SK-N-SH (cell line): ENCODE results near the gene CETN3. TPM values are rescaled to one million over a fixed set of nuclear protein-coding genes. Genes with fewer than 3 reads are reported as not detected.

Source experiments
- CTCF ChIA-PET: fragments of 300-600, 350-600 bp; formaldehyde crosslinking; extraction: SDS; loops from one replicate; lab custom pipeline; 2021; lab: Yijun Ruan, JAX
- POLR2A ChIA-PET: fragments of 350-600 bp; sonication (Branson Sonifier 250); formaldehyde crosslinking; extraction: SDS; loops from one replicate; lab custom pipeline; 2020; ENCODE audit warnings: antibody characterized with exemption, inconsistent platforms; lab: Yijun Ruan, JAX
- DNase-seq: peaks from one replicate; pipeline ENCODE4 v3.0.0; 2012
- H2AFZ ChIP-seq: fragments of 200-600 bp; sonication (generic); 2 replicates; pipeline ENCODE4 v1.8.1; 2016; ENCODE audit warnings: antibody characterized with exemption, mild to moderate bottlenecking, low read depth
- H3F3A ChIP-seq: fragments of 200-600 bp; sonication (generic); replicated peaks from 2 replicates; pipeline ENCODE3; 2016; ENCODE audit warnings: antibody characterized with exemption, mild to moderate bottlenecking; ENCODE audit not compliant: insufficient read depth
- H3K27ac ChIP-seq, 2 experiments: fragments of 200-500 bp in 1 of 2; fragments of 200-600 bp in 1 of 2; sonication (Bioruptor generic) in 1 of 2; sonication (generic), shearing (Covaris generic) in 1 of 2; 2 replicates each; pipeline versions ENCODE4 v1.5.1 to v1.6.1; 2014 to 2016; ENCODE audit warnings: low read depth in 2 of 2, inconsistent platforms in 1 of 2, low read length in 1 of 2, mild to moderate bottlenecking in 1 of 2, mixed read lengths in 1 of 2
- H3K27me3 ChIP-seq: fragments of 200-600 bp; sonication (generic), shearing (Covaris generic); 2 replicates; pipeline ENCODE4 v1.6.1; 2016; ENCODE audit warnings: mixed run types; ENCODE audit not compliant: insufficient read depth
- H3K36me3 ChIP-seq, 2 experiments: fragments of 200-500 bp in 1 of 2; fragments of 200-600 bp in 1 of 2; sonication (Bioruptor generic) in 1 of 2; sonication (generic) in 1 of 2; replicated peaks in 1 of 2; 2 replicates each; pipeline versions ENCODE3 to v1.5.1; 2014 to 2016; ENCODE audit warnings: low read length in 1 of 2, mild to moderate bottlenecking in 1 of 2; ENCODE audit not compliant: insufficient read depth in 2 of 2, control insufficient read depth in 1 of 2
- H3K4me1 ChIP-seq, 2 experiments: fragments of 200-500 bp in 1 of 2; fragments of 200-600 bp in 1 of 2; sonication (Bioruptor generic) in 1 of 2; sonication (generic), shearing (Covaris generic) in 1 of 2; 2 replicates each; pipeline versions ENCODE4 v1.5.1 to v1.6.1; 2014 to 2016; ENCODE audit warnings: low read depth in 1 of 2, low read length in 1 of 2, mixed run types in 1 of 2; ENCODE audit not compliant: insufficient read depth in 2 of 2, control insufficient read depth in 1 of 2
- H3K4me2 ChIP-seq: fragments of 200-600 bp; sonication (generic), shearing (Covaris generic); 2 replicates; pipeline ENCODE4 v1.6.1; 2017; ENCODE audit warnings: mixed run types
- H3K4me3 ChIP-seq, 2 experiments: fragments of 200-500 bp in 1 of 2; fragments of 200-600 bp in 1 of 2; sonication (Bioruptor generic) in 1 of 2; sonication (generic), shearing (Covaris generic) in 1 of 2; 2 replicates each; pipeline versions ENCODE4 v1.5.1 to v1.8.1; 2014 to 2016; ENCODE audit warnings: low read depth in 2 of 2, inconsistent platforms in 1 of 2, low read length in 1 of 2, mild to moderate bottlenecking in 1 of 2, mixed read lengths in 1 of 2, moderate library complexity in 1 of 2
- H3K79me2 ChIP-seq: fragments of 200-600 bp; sonication (generic); 2 replicates; pipeline ENCODE4 v1.8.1; 2017; ENCODE audit warnings: mild to moderate bottlenecking; ENCODE audit not compliant: insufficient read depth
- H3K9ac ChIP-seq: fragments of 200-600 bp; sonication (generic); 2 replicates; pipeline ENCODE4 v1.6.1; 2017; ENCODE audit warnings: mixed run types
- H3K9me2 ChIP-seq: fragments of 200-600 bp; sonication (generic); 2 replicates; pipeline ENCODE4 v1.6.1; 2017; ENCODE audit warnings: mixed run types
- H3K9me3 ChIP-seq: fragments of 200-600 bp; sonication (generic); 2 replicates; pipeline ENCODE4 v1.6.1; 2017; ENCODE audit warnings: mixed run types, mild to moderate bottlenecking, moderate library complexity
- H4K20me1 ChIP-seq: fragments of 200-600 bp; sonication (generic); 2 replicates; pipeline ENCODE4 v1.6.1; 2017; ENCODE audit warnings: mild to moderate bottlenecking, mixed run types; ENCODE audit not compliant: insufficient read depth
- CHD2 ChIP-seq: fragments of 150-350 bp; IDR thresholded peaks from 2 replicates; pipeline ENCODE4 v1.6.1; 2018; ENCODE audit warnings: low read length; ENCODE audit not compliant: partially characterized antibody
- FOSL2 ChIP-seq: IDR thresholded peaks from 2 replicates; pipeline ENCODE4 v1.4.0; 2012; ENCODE audit warnings: low read depth, mild to moderate bottlenecking, moderate library complexity, borderline replicate concordance
- FOXJ3 ChIP-seq: sonication (generic); formaldehyde crosslinking; IDR thresholded peaks from 2 replicates; pipeline ENCODE4 v1.5.1; 2020; ENCODE audit warnings: mild to moderate bottlenecking, missing genetic modification reagents
- FOXM1 ChIP-seq: IDR thresholded peaks from 2 replicates; pipeline ENCODE4 v1.4.0; 2012; ENCODE audit warnings: low read depth, mild to moderate bottlenecking
- IRF3 ChIP-seq: fragments of 150-350 bp; IDR thresholded peaks from 2 replicates; pipeline ENCODE4 v1.6.1; 2016; ENCODE audit warnings: mild to moderate bottlenecking, low read depth, low read length
- MXI1 ChIP-seq: IDR thresholded peaks from 2 replicates; pipeline ENCODE4 v1.6.1; 2012; ENCODE audit warnings: mild to moderate bottlenecking, low read depth, low read length, improper control_type of control experiment
- NFIC ChIP-seq: IDR thresholded peaks from 2 replicates; pipeline ENCODE4 v1.4.0; 2012; ENCODE audit warnings: borderline replicate concordance
- NRF1 ChIP-seq: IDR thresholded peaks from 2 replicates; pipeline ENCODE4 v1.6.1; 2012; ENCODE audit warnings: low read depth, mild to moderate bottlenecking, low read length
- PBX3 ChIP-seq: IDR thresholded peaks from 2 replicates; pipeline ENCODE4; 2012
- RAD21 ChIP-seq: IDR thresholded peaks from 2 replicates; pipeline ENCODE4 v1.6.1; 2012; ENCODE audit warnings: mild to moderate bottlenecking, low read length
- RFX5 ChIP-seq: IDR thresholded peaks from 2 replicates; pipeline ENCODE4 v1.6.1; 2012; ENCODE audit warnings: mild to moderate bottlenecking, improper control_type of control experiment, low read length
- SMC3 ChIP-seq: IDR thresholded peaks from 2 replicates; pipeline ENCODE4 v1.6.1; 2012; ENCODE audit warnings: low read depth, low read length, improper control_type of control experiment
- TAF1 ChIP-seq: IDR thresholded peaks from 2 replicates; pipeline ENCODE4 v1.6.1; 2012; ENCODE audit warnings: low read depth, mild to moderate bottlenecking, low read length, moderate library complexity, borderline replicate concordance
- TCF12 ChIP-seq: IDR thresholded peaks from 2 replicates; pipeline ENCODE4 v1.4.0; 2012
- TEAD4 ChIP-seq: IDR thresholded peaks from 2 replicates; pipeline ENCODE4 v1.4.0; 2012; ENCODE audit warnings: mild to moderate bottlenecking, borderline replicate concordance; ENCODE audit not compliant: insufficient read depth
- USF1 ChIP-seq: IDR thresholded peaks from 2 replicates; pipeline ENCODE4 v1.4.0; 2012; ENCODE audit warnings: low read depth, borderline replicate concordance
- ZBTB33 ChIP-seq: IDR thresholded peaks from 2 replicates; pipeline ENCODE4 v1.4.0; 2012; ENCODE audit warnings: low read depth, borderline replicate concordance
- WGBS: methylation state at CpG from one replicate; pipeline ENCODE4 v1.1.6; 2017; ENCODE audit warnings: low lambda C conversion rate; 5-methylcytosine and 5-hydroxymethylcytosine counted together
- polyA plus RNA-seq, 3 experiments: library from polyadenylated mRNA; depleted of rRNA; stranded (reverse); fragments of >200 nt; gene quantifications; 2 replicates each; pipeline ENCODE4 v1.2.3, GENCODE V29; 2012

The CETN3 gene
- polyA plus RNA-seq, 1 of the 3 experiments (the other 2 are of a cell fraction): 3.6 TPM

GRCh38 chr5:90409318-90410177, at the start of gene CETN3 (continued):
- TF ChIP-seq FOXJ3 (CRISPR knock-in tag) (no peak), FOXM1 (no peak), TEAD4 (no peak), RFX5 (peak; percentile 10; the same call in 1 of the 2 replicates), RAD21 (no peak), TAF1 (peak; percentile 92), ZBTB33 (peak; percentile 93), NRF1 (no peak), PBX3 (peak; percentile 91), SMC3 (no peak)
- TF ChIP-seq, all 33 proteins: peak for 13

GRCh38 chr5:90446961-90447360, 37.4 kb upstream of the CETN3 start:
- ChIA-PET POLR2A (no interaction called here), CTCF (interaction anchor here (1.7 kb wide), 1 partner anchor 83 kb away, joined by 5 read pairs; the partner anchor contains the start of gene LYSMD3)
- no peaks in the 10 kb centered on the region for H3K36me3 ChIP-seq
- no peak overlapping the region for H3K4me3 ChIP-seq
- H3F3A ChIP-seq: peaks cover 2% of the 10 kb centered on the region
- H3K27ac ChIP-seq: no peak overlapping the region
- no peaks in the 10 kb centered on the region for H3K9me3 ChIP-seq
- DNase-seq: no peak
- no peaks in the 10 kb centered on the region for H3K9me2 ChIP-seq
- no peaks in the 10 kb centered on the region for H3K27me3 ChIP-seq
- H3K79me2 ChIP-seq: no peaks in the 10 kb centered on the region
- no peaks in the 10 kb centered on the region for H3K4me1 ChIP-seq
- H3K4me2 ChIP-seq: no peak overlapping the region
- H4K20me1 ChIP-seq: no peaks in the 10 kb centered on the region
- H2AFZ ChIP-seq: no peak overlapping the region
- TF ChIP-seq TCF12: no peak
- TF ChIP-seq, all 33 proteins: peak for 0
- no peak overlapping the region for H3K9ac ChIP-seq

- no peak overlapping the region for H3K4me3 ChIP-seq
- H3K4me1 ChIP-seq: peaks cover 0 to 10% of the 10 kb centered on the region in 2 experiments; a peak in 2 of 4 replicates
- H2AFZ ChIP-seq: no peak overlapping the region; the same call in 1 of the 2 replicates
- H3F3A ChIP-seq: no peaks in the 10 kb centered on the region
- H3K9me3 ChIP-seq: no peaks in the 10 kb centered on the region
- H4K20me1 ChIP-seq: no peaks in the 10 kb centered on the region
- DNase-seq: no peak
- WGBS: 57% methylated on average over 2 of the region's 2 CpGs
- ChIA-PET POLR2A (no interaction called here), CTCF (interaction anchor here (0.8 to 6.1 kb wide), 6 partner anchors 11 to 338 kb away, joined by 3 to 32 read pairs (median 4); partner anchors contain the start of gene LYSMD3)
- H3K9ac ChIP-seq: no peak overlapping the region
- peak overlapping the region; percentile 68; the same call in 1 of the 2 replicates for H3K4me2 ChIP-seq
- TF ChIP-seq TEAD4 (no peak), CHD2 (no peak), MXI1 (no peak), IRF3 (no peak), TCF12 (no peak), FOSL2 (no peak), USF1 (no peak), FOXJ3 (CRISPR knock-in tag) (no peak), NFIC (no peak)
- no peaks in the 10 kb centered on the region for H3K79me2 ChIP-seq
- H3K27me3 ChIP-seq: no peaks in the 10 kb centered on the region
- H3K36me3 ChIP-seq: no peaks in the 10 kb centered on the region
- H3K27ac ChIP-seq: no peak overlapping the region
- no peaks in the 10 kb centered on the region for H3K9me2 ChIP-seq
Observed at GRCh38 chr5:90440644-90441043, 31.1 kb upstream of the CETN3 start.
